Mesothelial cell of epicardium (in vitro differentiated cells): ENCODE measurements around the gene PRRX1. TPM values are rescaled to one million over a fixed set of nuclear protein-coding genes. Genes with fewer than 3 reads are reported as not detected.

Source experiments
- DNase-seq, 2 experiments: peaks; one replicate each; pipeline ENCODE4 v3.0.0; 2021; ENCODE audit warnings: low spot score in 2 of 2; ENCODE audit not compliant: unreplicated experiment in 2 of 2
- H3K27ac Mint-ChIP-seq: 2 replicates; pipeline ENCODE4 v1.8.0; 2021; ENCODE audit warnings: mixed read lengths
- H3K27me3 Mint-ChIP-seq: 2 replicates; pipeline ENCODE4 v1.8.0; 2021; ENCODE audit warnings: low read depth, mixed read lengths
- H3K36me3 Mint-ChIP-seq: 2 replicates; pipeline ENCODE4 v1.8.0; 2021; ENCODE audit warnings: mixed read lengths
- H3K4me1 Mint-ChIP-seq: 2 replicates; pipeline ENCODE4 v1.8.0; 2021; ENCODE audit warnings: mixed read lengths
- H3K4me3 Mint-ChIP-seq: 2 replicates; pipeline ENCODE4 v1.8.0; 2021; ENCODE audit warnings: mild to moderate bottlenecking, moderate library complexity, mixed read lengths
- H3K9me3 Mint-ChIP-seq: 2 replicates; pipeline ENCODE4 v1.8.0; 2021; ENCODE audit warnings: mixed read lengths
- CTCF ChIP-seq: fragments of 200-600 bp; sonication (generic); IDR thresholded peaks from one replicate; pipeline ENCODE4 v1.5.0; 2021; ENCODE audit warnings: antibody characterized with exemption; ENCODE audit not compliant: unreplicated experiment
- total RNA-seq: library from RNA; stranded (reverse); gene quantifications from 3 replicates; pipeline ENCODE4 v1.2.1, GENCODE V29; 2021

Gene PRRX1
- total RNA-seq, 1 donor from 2014 or later = 9.7 TPM

GRCh38 chr1:170703591-170703990 is 39.7 kb downstream of the PRRX1 start:
- Mint-ChIP-seq H3K4me3 (no peak overlapping the region), H3K4me1 (peaks cover 42% of the 10 kb centered on the region), H3K27me3 (no peaks in the 10 kb centered on the region), H3K9me3 (no peaks in the 10 kb centered on the region), H3K36me3 (no peaks in the 10 kb centered on the region), H3K27ac (no peak overlapping the region)
- DNase-seq = no peak
- TF ChIP-seq CTCF = no peak

GRCh38 chr1:170704256-170704655 is 40.3 kb downstream of the PRRX1 start:
- Mint-ChIP-seq H3K27ac (no peak overlapping the region), H3K9me3 (no peaks in the 10 kb centered on the region), H3K4me1 (peaks cover 36% of the 10 kb centered on the region), H3K36me3 (no peaks in the 10 kb centered on the region), H3K4me3 (no peak overlapping the region), H3K27me3 (no peaks in the 10 kb centered on the region)
- no peak for TF ChIP-seq CTCF
- DNase-seq = no peak

GRCh38 chr1:170705981-170706380 is 42.0 kb downstream of the PRRX1 start:
- Mint-ChIP-seq H3K4me3 (no peak overlapping the region), H3K9me3 (no peaks in the 10 kb centered on the region), H3K36me3 (no peaks in the 10 kb centered on the region), H3K27ac (no peak overlapping the region), H3K27me3 (no peaks in the 10 kb centered on the region), H3K4me1 (peaks cover 23% of the 10 kb centered on the region)
- DNase-seq = no peak
- TF ChIP-seq CTCF = no peak

- peaks cover 19% of the 10 kb centered on the region for H3K4me1 Mint-ChIP-seq
- TF ChIP-seq CTCF = no peak
- H3K27me3 Mint-ChIP-seq = no peaks in the 10 kb centered on the region
- no peaks in the 10 kb centered on the region for H3K36me3 Mint-ChIP-seq
- no peak overlapping the region for H3K27ac Mint-ChIP-seq
- no peaks in the 10 kb centered on the region for H3K9me3 Mint-ChIP-seq
- DNase-seq = no peak
- H3K4me3 Mint-ChIP-seq = no peak overlapping the region
These were observed 43.2 kb downstream of the PRRX1 start for GRCh38 chr1:170707117-170707516.

GRCh38 chr1:170707959-170708655 is 44.2 kb downstream of the PRRX1 start:
- no peak for DNase-seq
- Mint-ChIP-seq H3K4me3 (no peak overlapping the region), H3K27ac (no peak overlapping the region), H3K4me1 (peaks cover 12% of the 10 kb centered on the region), H3K9me3 (no peaks in the 10 kb centered on the region), H3K36me3 (no peaks in the 10 kb centered on the region), H3K27me3 (peaks cover 3% of the 10 kb centered on the region)
- no peak for TF ChIP-seq CTCF
